ENCODE data around the gene LRRTM1. TPM values are rescaled to one million over a fixed set of nuclear protein-coding genes. Genes with fewer than 3 reads are reported as not detected.

The LRRTM1 gene
- total RNA-seq, 1 donor from 2014 or later: 0.98 TPM

GRCh38 chr2:80298954-80299353, 5.6 kb downstream of the LRRTM1 start:
- H3K27me3 ChIP-seq: no peaks in the 10 kb centered on the region
- no peak for DNase-seq (ENCODE audit: extremely low spot score in 2 of 2)
- H3K4me1 ChIP-seq: no peaks in the 10 kb centered on the region
- H3K36me3 ChIP-seq: no peaks in the 10 kb centered on the region
- H3K27ac ChIP-seq: no peak overlapping the region
- no peak overlapping the region for H3K4me3 ChIP-seq
- no peak for TF ChIP-seq POLR2A (IDR thresholded peaks at IDR 0.05)
- intact Hi-C loops (cut with DNase I): no loop called here
- H3K9me3 ChIP-seq: no peaks in the 10 kb centered on the region

GRCh38 chr2:80293039-80293438, 11.5 kb downstream of the LRRTM1 start:
- no peaks in the 10 kb centered on the region for H3K27me3 ChIP-seq
- TF ChIP-seq CTCF (IDR thresholded peaks at IDR 0.05) (no peak), POLR2AphosphoS5 (IDR thresholded peaks at IDR 0.05; ENCODE audit: insufficient read depth in 1 of 2, low read depth in 1 of 2) (no peak), POLR2A (IDR thresholded peaks at IDR 0.05) (no peak)
- intact Hi-C loops (cut with DNase I): no loop called here
- no peak overlapping the region for H3K27ac ChIP-seq
- DNase-seq (ENCODE audit: extremely low spot score in 2 of 2): no peak
- H3K4me3 ChIP-seq: no peak overlapping the region
- no peaks in the 10 kb centered on the region for H3K9me3 ChIP-seq
- no peaks in the 10 kb centered on the region for H3K36me3 ChIP-seq
- H3K4me1 ChIP-seq: no peaks in the 10 kb centered on the region

- no peak for DNase-seq (ENCODE audit: extremely low spot score in 2 of 2)
- no peaks in the 10 kb centered on the region for H3K36me3 ChIP-seq
- TF ChIP-seq CTCF (IDR thresholded peaks at IDR 0.05) (no peak), POLR2AphosphoS5 (IDR thresholded peaks at IDR 0.05; ENCODE audit: insufficient read depth in 1 of 2, low read depth in 1 of 2) (no peak), POLR2A (IDR thresholded peaks at IDR 0.05) (no peak)
- H3K27me3 ChIP-seq: no peaks in the 10 kb centered on the region
- no peak overlapping the region for H3K27ac ChIP-seq
- H3K4me3 ChIP-seq: no peak overlapping the region
- H3K4me1 ChIP-seq: no peaks in the 10 kb centered on the region
- intact Hi-C loops (cut with DNase I): no loop called here
- H3K9me3 ChIP-seq: no peaks in the 10 kb centered on the region
Observed at GRCh38 chr2:80292474-80292873, 12.1 kb downstream of the LRRTM1 start.

- Histone ChIP-seq H3K27me3 (no peaks in the 10 kb centered on the region), H3K4me3 (no peak overlapping the region), H3K27ac (no peak overlapping the region), H3K9me3 (no peaks in the 10 kb centered on the region), H3K36me3 (no peaks in the 10 kb centered on the region), H3K4me1 (no peaks in the 10 kb centered on the region)
- TF ChIP-seq POLR2AphosphoS5 (IDR thresholded peaks at IDR 0.05; ENCODE audit: insufficient read depth in 1 of 2, low read depth in 1 of 2) (no peak), POLR2A (IDR thresholded peaks at IDR 0.05) (no peak), CTCF (IDR thresholded peaks at IDR 0.05) (no peak)
- DNase-seq (ENCODE audit: extremely low spot score in 2 of 2): no peak
- intact Hi-C loops (cut with DNase I): no loop called here
Observed at GRCh38 chr2:80291656-80292055, 12.9 kb downstream of the LRRTM1 start.

- no peak overlapping the region for H3K27ac ChIP-seq
- no peaks in the 10 kb centered on the region for H3K4me1 ChIP-seq
- no peak for DNase-seq (ENCODE audit: extremely low spot score in 2 of 2)
- no peaks in the 10 kb centered on the region for H3K9me3 ChIP-seq
- H3K36me3 ChIP-seq: no peaks in the 10 kb centered on the region
- intact Hi-C loops (cut with DNase I): no loop called here
- no peak for TF ChIP-seq CTCF (IDR thresholded peaks at IDR 0.05)
- TF ChIP-seq POLR2A (IDR thresholded peaks at IDR 0.05): no peak
- no peak for TF ChIP-seq POLR2AphosphoS5 (IDR thresholded peaks at IDR 0.05; ENCODE audit: insufficient read depth in 1 of 2, low read depth in 1 of 2)
- no peak overlapping the region for H3K4me3 ChIP-seq
- no peaks in the 10 kb centered on the region for H3K27me3 ChIP-seq
Observed at GRCh38 chr2:80288576-80288975, 16.0 kb downstream of the LRRTM1 start.

- Histone ChIP-seq H3K4me1 (no peaks in the 10 kb centered on the region), H3K27me3 (no peaks in the 10 kb centered on the region), H3K4me3 (no peak overlapping the region), H3K27ac (no peak overlapping the region), H3K36me3 (no peaks in the 10 kb centered on the region), H3K9me3 (no peaks in the 10 kb centered on the region)
- intact Hi-C loops (cut with DNase I): no loop called here
- TF ChIP-seq CTCF (IDR thresholded peaks at IDR 0.05): no peak
- TF ChIP-seq POLR2A (IDR thresholded peaks at IDR 0.05): no peak
- no peak for TF ChIP-seq POLR2AphosphoS5 (IDR thresholded peaks at IDR 0.05; ENCODE audit: insufficient read depth in 1 of 2, low read depth in 1 of 2)
- DNase-seq (ENCODE audit: extremely low spot score in 2 of 2): no peak
Observed at GRCh38 chr2:80281049-80281448, 23.5 kb downstream of the LRRTM1 start.

Data from vagina (tissue), 2 donors.